Measurements from ENCODE around the gene ZBTB46.

The ZBTB46 gene

GRCh38 chr20:63775096-63775978 is 55.7 kb downstream of the ZBTB46 start:
- DNase-seq, result peak in 1 of 2 donors; percentile 44
- Histone ChIP-seq H2AK5ac (ENCODE audit: low read length) (no peak overlapping the region), H3K27ac (ENCODE audit: low read depth, low read length) (no peak overlapping the region), H4K12ac (ENCODE audit: low read depth, low read length) (no peak overlapping the region), H3K23ac (ENCODE audit: low read length) (no peak overlapping the region), H3K9ac (ENCODE audit: low read length) (no peak overlapping the region), H3K27me3 (ENCODE audit: insufficient read depth, low read length) (no peaks in the 10 kb centered on the region), H3K4me3 (ENCODE audit: low read depth, low read length) (no peak overlapping the region), H3K79me2 (ENCODE audit: control insufficient read depth, insufficient read depth, low read length, poor library complexity) (no peaks in the 10 kb centered on the region), H2BK120ac (ENCODE audit: insufficient read depth, low read length, poor library complexity) (no peak overlapping the region), H3K9me3 (ENCODE audit: insufficient read depth, low read depth, low read length) (peaks cover 7% of the 10 kb centered on the region), H3K79me1 (ENCODE audit: low read length) (no peaks in the 10 kb centered on the region), H3K36me3 (ENCODE audit: control insufficient read depth in 1 of 2, insufficient read depth in 2 of 2, low read length in 2 of 2) (peaks cover 2 to 5% of the 10 kb centered on the region in 2 experiments), H3K18ac (ENCODE audit: low read length) (no peak overlapping the region), H3K4me1 (ENCODE audit: control insufficient read depth in 1 of 2, insufficient read depth in 2 of 2, low read length in 2 of 2) (peaks cover 4 to 5% of the 10 kb centered on the region in 2 experiments), H2AFZ (ENCODE audit: insufficient read depth, low read length, poor library complexity) (no peak overlapping the region), H3K4me2 (ENCODE audit: low read length) (peak overlapping the region; percentile 62), H4K91ac (ENCODE audit: low read depth, low read length) (no peak overlapping the region), H3K14ac (ENCODE audit: low read length) (no peak overlapping the region), H2BK12ac (ENCODE audit: low read length) (no peak overlapping the region), H2BK5ac (ENCODE audit: low read depth, low read length, poor library complexity) (no peak overlapping the region), H4K8ac (ENCODE audit: low read depth, low read length) (no peak overlapping the region), H3K4ac (ENCODE audit: low read depth, low read length) (no peak overlapping the region)
- no CpG with 5 or more reads among the region's 67 CpGs for WGBS (ENCODE audit: extremely low coverage, insufficient coverage, insufficient read length)

DNA sequence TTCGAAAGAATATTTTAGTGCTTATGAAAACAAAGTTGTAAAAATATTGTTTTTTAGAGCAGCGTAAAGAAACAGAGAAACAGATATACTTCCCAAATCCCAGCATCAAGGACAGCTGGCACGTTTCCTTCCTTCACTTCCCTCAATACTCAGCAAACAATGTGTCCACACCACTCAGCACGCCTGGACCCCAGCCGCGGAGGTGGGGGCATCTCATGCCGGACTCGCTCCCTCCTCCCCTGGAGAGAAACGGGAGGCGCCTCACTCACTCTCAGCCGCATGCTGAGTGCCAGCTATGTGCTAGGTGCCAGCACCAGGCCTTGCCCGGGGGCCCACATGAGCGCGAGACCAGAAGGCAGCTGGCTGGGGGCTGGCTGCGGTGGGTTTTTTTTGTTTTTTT is 56.8 kb downstream of the ZBTB46 start:
- Histone ChIP-seq H2BK12ac (ENCODE audit: low read length) (no peak overlapping the region), H3K4ac (ENCODE audit: low read depth, low read length) (no peak overlapping the region), H3K79me1 (ENCODE audit: low read length) (no peaks in the 10 kb centered on the region), H2AK5ac (ENCODE audit: low read length) (no peak overlapping the region), H3K4me2 (ENCODE audit: low read length) (no peak overlapping the region), H3K27me3 (ENCODE audit: insufficient read depth, low read length) (no peaks in the 10 kb centered on the region), H3K9ac (ENCODE audit: low read length) (no peak overlapping the region), H3K18ac (ENCODE audit: low read length) (no peak overlapping the region), H4K8ac (ENCODE audit: low read depth, low read length) (no peak overlapping the region), H2BK120ac (ENCODE audit: insufficient read depth, low read length, poor library complexity) (no peak overlapping the region), H3K9me3 (ENCODE audit: insufficient read depth, low read depth, low read length) (peaks cover 7% of the 10 kb centered on the region), H3K14ac (ENCODE audit: low read length) (no peak overlapping the region), H4K12ac (ENCODE audit: low read depth, low read length) (no peak overlapping the region), H3K79me2 (ENCODE audit: control insufficient read depth, insufficient read depth, low read length, poor library complexity) (no peaks in the 10 kb centered on the region), H2BK5ac (ENCODE audit: low read depth, low read length, poor library complexity) (no peak overlapping the region), H3K23ac (ENCODE audit: low read length) (no peak overlapping the region), H3K4me1 (ENCODE audit: control insufficient read depth in 1 of 2, insufficient read depth in 2 of 2, low read length in 2 of 2) (peaks cover 4 to 5% of the 10 kb centered on the region in 2 experiments), H2AFZ (ENCODE audit: insufficient read depth, low read length, poor library complexity) (no peak overlapping the region), H3K36me3 (ENCODE audit: control insufficient read depth in 1 of 2, insufficient read depth in 2 of 2, low read length in 2 of 2) (peaks cover 10 to 13% of the 10 kb centered on the region in 2 experiments), H3K27ac (ENCODE audit: low read depth, low read length) (no peak overlapping the region), H3K4me3 (ENCODE audit: low read depth, low read length) (no peak overlapping the region), H4K91ac (ENCODE audit: low read depth, low read length) (no peak overlapping the region)
- no peak for DNase-seq
- no CpG with 5 or more reads among the region's 15 CpGs for WGBS (ENCODE audit: extremely low coverage, insufficient coverage, insufficient read length)

DNA sequence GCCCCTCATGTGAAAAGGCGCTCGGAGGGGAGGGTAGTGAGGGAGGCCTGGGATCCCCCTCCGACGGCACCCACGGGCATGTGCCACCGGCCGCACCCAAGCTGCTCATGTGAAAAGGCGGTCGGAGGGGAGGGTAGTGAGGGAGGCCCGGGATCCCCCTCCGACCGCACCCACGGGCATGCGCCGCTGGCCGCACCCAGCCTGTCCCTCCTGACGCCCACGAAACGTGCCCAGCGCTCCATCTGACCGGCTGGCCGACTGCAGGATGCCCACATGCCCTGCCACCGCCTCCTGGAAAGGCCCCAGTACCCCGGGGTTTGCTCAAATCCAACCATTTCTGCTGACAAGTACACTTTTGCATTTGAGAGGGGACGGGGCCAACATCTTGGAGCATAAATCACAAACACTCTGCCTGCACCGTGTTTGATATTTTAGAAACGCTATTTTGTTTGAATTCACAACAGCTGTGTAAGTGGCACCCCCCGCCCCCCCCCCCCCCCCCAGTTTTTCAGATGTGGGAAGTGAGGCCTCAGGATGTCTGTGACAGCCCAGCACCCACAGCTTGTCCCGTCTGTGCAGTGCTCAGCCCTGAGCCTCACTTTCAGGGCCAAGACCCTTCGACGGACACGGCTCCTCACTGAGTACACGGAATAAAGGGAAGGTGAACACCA is 57.4 kb downstream of the ZBTB46 start:
- H3K14ac ChIP-seq (ENCODE audit: low read length), result no peak overlapping the region
- H2AK5ac ChIP-seq (ENCODE audit: low read length), result no peak overlapping the region
- no peak overlapping the region for H2BK5ac ChIP-seq (ENCODE audit: low read depth, low read length, poor library complexity)
- no peak overlapping the region for H4K12ac ChIP-seq (ENCODE audit: low read depth, low read length)
- no peaks in the 10 kb centered on the region for H3K79me2 ChIP-seq (ENCODE audit: control insufficient read depth, insufficient read depth, low read length, poor library complexity)
- peaks cover 14 to 17% of the 10 kb centered on the region in 2 experiments for H3K36me3 ChIP-seq (ENCODE audit: control insufficient read depth in 1 of 2, insufficient read depth in 2 of 2, low read length in 2 of 2)
- H3K4me2 ChIP-seq (ENCODE audit: low read length), result no peak overlapping the region
- H2AFZ ChIP-seq (ENCODE audit: insufficient read depth, low read length, poor library complexity), result no peak overlapping the region
- H3K9ac ChIP-seq (ENCODE audit: low read length), result no peak overlapping the region
- H4K91ac ChIP-seq (ENCODE audit: low read depth, low read length), result no peak overlapping the region
- no peak overlapping the region for H3K18ac ChIP-seq (ENCODE audit: low read length)
- peaks cover 7% of the 10 kb centered on the region for H3K9me3 ChIP-seq (ENCODE audit: insufficient read depth, low read depth, low read length)
- no peak overlapping the region for H3K4me3 ChIP-seq (ENCODE audit: low read depth, low read length)
- no peak overlapping the region for H3K23ac ChIP-seq (ENCODE audit: low read length)
- H3K79me1 ChIP-seq (ENCODE audit: low read length), result no peaks in the 10 kb centered on the region
- H2BK120ac ChIP-seq (ENCODE audit: insufficient read depth, low read length, poor library complexity), result no peak overlapping the region
- no peak overlapping the region for H2BK12ac ChIP-seq (ENCODE audit: low read length)
- H4K8ac ChIP-seq (ENCODE audit: low read depth, low read length), result no peak overlapping the region
- no peak overlapping the region for H3K27ac ChIP-seq (ENCODE audit: low read depth, low read length)
- H3K4me1 ChIP-seq (ENCODE audit: control insufficient read depth in 1 of 2, insufficient read depth in 2 of 2, low read length in 2 of 2), result peaks cover 4 to 5% of the 10 kb centered on the region in 2 experiments
- no peak for DNase-seq
- H3K4ac ChIP-seq (ENCODE audit: low read depth, low read length), result peak overlapping the region; percentile 43
- no CpG with 5 or more reads among the region's 33 CpGs for WGBS (ENCODE audit: extremely low coverage, insufficient coverage, insufficient read length)
- H3K27me3 ChIP-seq (ENCODE audit: insufficient read depth, low read length), result no peaks in the 10 kb centered on the region

GRCh38 chr20:63772781-63773518 is 58.1 kb downstream of the ZBTB46 start:
- Histone ChIP-seq H3K4me1 (ENCODE audit: control insufficient read depth in 1 of 2, insufficient read depth in 2 of 2, low read length in 2 of 2) (peaks cover 4 to 5% of the 10 kb centered on the region in 2 experiments), H3K9ac (ENCODE audit: low read length) (no peak overlapping the region), H2BK5ac (ENCODE audit: low read depth, low read length, poor library complexity) (no peak overlapping the region), H3K79me1 (ENCODE audit: low read length) (no peaks in the 10 kb centered on the region), H3K18ac (ENCODE audit: low read length) (no peak overlapping the region), H3K23ac (ENCODE audit: low read length) (no peak overlapping the region), H3K14ac (ENCODE audit: low read length) (no peak overlapping the region), H3K27ac (ENCODE audit: low read depth, low read length) (no peak overlapping the region), H2BK120ac (ENCODE audit: insufficient read depth, low read length, poor library complexity) (no peak overlapping the region), H3K27me3 (ENCODE audit: insufficient read depth, low read length) (no peaks in the 10 kb centered on the region), H4K12ac (ENCODE audit: low read depth, low read length) (no peak overlapping the region), H3K9me3 (ENCODE audit: insufficient read depth, low read depth, low read length) (peaks cover 7% of the 10 kb centered on the region), H4K8ac (ENCODE audit: low read depth, low read length) (no peak overlapping the region), H3K4ac (ENCODE audit: low read depth, low read length) (no peak overlapping the region), H2AK5ac (ENCODE audit: low read length) (no peak overlapping the region), H2BK12ac (ENCODE audit: low read length) (no peak overlapping the region), H2AFZ (ENCODE audit: insufficient read depth, low read length, poor library complexity) (no peak overlapping the region), H3K79me2 (ENCODE audit: control insufficient read depth, insufficient read depth, low read length, poor library complexity) (no peaks in the 10 kb centered on the region), H3K4me2 (ENCODE audit: low read length) (no peak overlapping the region), H4K91ac (ENCODE audit: low read depth, low read length) (no peak overlapping the region), H3K36me3 (ENCODE audit: control insufficient read depth in 1 of 2, insufficient read depth in 2 of 2, low read length in 2 of 2) (peaks cover 14 to 17% of the 10 kb centered on the region in 2 experiments), H3K4me3 (ENCODE audit: low read depth, low read length) (no peak overlapping the region)
- no CpG with 5 or more reads among the region's 20 CpGs for WGBS (ENCODE audit: extremely low coverage, insufficient coverage, insufficient read length)
- peak in 1 of 2 donors; percentile 38 for DNase-seq

Data from trophoblast cell (in vitro differentiated cells and primary cell).